Testis (tissue), 2 donors: ENCODE data around the gene PRMT9.

Source experiments
- POLR2A ChIP-seq: fragments of 450-650 bp; IDR thresholded peaks from one replicate; pipeline ENCODE4 v1.6.1; 2017; ENCODE audit warnings: antibody characterized with exemption, mild to moderate bottlenecking, moderate library complexity
- TF ChIP-seq, protein P1 (sequence below), 3 experiments: fragments of 450-650 bp in 2 of 3; fragments of 200-600 bp in 1 of 3; sonication (generic) in 1 of 3; IDR thresholded peaks; one replicate each; pipeline ENCODE4 v1.5.1; 2016 to 2019; ENCODE audit warnings: antibody characterized with exemption in 3 of 3, mild to moderate bottlenecking in 2 of 3, moderate library complexity in 1 of 3

GRCh38 chr4:147640331-147640730 lies 43.6 kb downstream of the PRMT9 start:
- no peak for TF ChIP-seq POLR2A
- TF ChIP-seq, protein P1, sequence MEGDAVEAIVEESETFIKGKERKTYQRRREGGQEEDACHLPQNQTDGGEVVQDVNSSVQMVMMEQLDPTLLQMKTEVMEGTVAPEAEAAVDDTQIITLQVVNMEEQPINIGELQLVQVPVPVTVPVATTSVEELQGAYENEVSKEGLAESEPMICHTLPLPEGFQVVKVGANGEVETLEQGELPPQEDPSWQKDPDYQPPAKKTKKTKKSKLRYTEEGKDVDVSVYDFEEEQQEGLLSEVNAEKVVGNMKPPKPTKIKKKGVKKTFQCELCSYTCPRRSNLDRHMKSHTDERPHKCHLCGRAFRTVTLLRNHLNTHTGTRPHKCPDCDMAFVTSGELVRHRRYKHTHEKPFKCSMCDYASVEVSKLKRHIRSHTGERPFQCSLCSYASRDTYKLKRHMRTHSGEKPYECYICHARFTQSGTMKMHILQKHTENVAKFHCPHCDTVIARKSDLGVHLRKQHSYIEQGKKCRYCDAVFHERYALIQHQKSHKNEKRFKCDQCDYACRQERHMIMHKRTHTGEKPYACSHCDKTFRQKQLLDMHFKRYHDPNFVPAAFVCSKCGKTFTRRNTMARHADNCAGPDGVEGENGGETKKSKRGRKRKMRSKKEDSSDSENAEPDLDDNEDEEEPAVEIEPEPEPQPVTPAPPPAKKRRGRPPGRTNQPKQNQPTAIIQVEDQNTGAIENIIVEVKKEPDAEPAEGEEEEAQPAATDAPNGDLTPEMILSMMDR (IDR thresholded peaks at IDR 0.05) = no peak
